UCSD-AML1 (cell line): ENCODE data around the gene CLMP.

Experiments used
- DNase-seq: peaks from one replicate; lab custom pipeline; 2025; ENCODE audit not compliant: unreplicated experiment; lab: John Stamatoyannopoulos, UW

CLMP gene

DNA sequence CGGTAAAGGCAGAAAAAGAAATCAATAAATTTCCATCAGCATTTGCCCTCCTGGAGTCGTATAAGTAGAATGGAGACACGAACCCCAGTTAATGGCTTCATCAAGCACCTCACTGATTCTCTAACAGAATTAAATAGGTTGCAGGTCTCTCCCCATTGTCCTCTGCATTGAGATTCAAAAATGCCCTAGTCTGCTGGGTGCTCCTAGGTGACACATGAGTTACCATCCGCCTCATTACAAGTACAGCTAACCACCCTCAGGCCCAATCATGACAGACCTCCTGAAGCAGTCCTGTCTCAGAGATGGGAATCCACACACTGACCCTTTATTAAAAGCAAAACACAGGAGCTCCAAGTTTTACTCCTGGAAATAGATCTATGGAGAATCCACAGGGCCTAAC lies 164.5 kb downstream of the CLMP start:
- no peak for DNase-seq

- peak; percentile 18 for DNase-seq
Observed at GRCh38 chr11:123020968-123021367, 174.1 kb downstream of the CLMP start.
